Smooth muscle cell (in vitro differentiated cells): ENCODE data around the gene LYRM4. TPM values are rescaled to one million over a fixed set of nuclear protein-coding genes. Genes with fewer than 3 reads are reported as not detected.

Source experiments
- DNase-seq: peaks from one replicate; lab custom pipeline; 2025; ENCODE audit not compliant: unreplicated experiment; lab: John Stamatoyannopoulos, UW
- H2AFZ ChIP-seq: fragments of 200-600 bp; sonication (generic); 2 replicates; pipeline ENCODE4 v1.6.0; 2016; ENCODE audit warnings: antibody characterized with exemption, low read depth, mild to moderate bottlenecking
- H3F3A ChIP-seq: fragments of 200-600 bp; sonication (generic); 2 replicates; pipeline ENCODE4 v1.6.0; 2017; ENCODE audit warnings: antibody characterized with exemption, low read depth
- H3K27ac ChIP-seq: fragments of 200-600 bp; sonication (generic); 2 replicates; pipeline ENCODE4 v1.5.1; 2016; ENCODE audit warnings: low read depth, mild to moderate bottlenecking
- H3K27me3 ChIP-seq: fragments of 200-600 bp; sonication (generic); 2 replicates; pipeline ENCODE4 v1.6.1; 2016; ENCODE audit warnings: low read depth, mild to moderate bottlenecking
- H3K36me3 ChIP-seq: fragments of 200-600 bp; sonication (generic); 2 replicates; pipeline ENCODE4 v1.5.1; 2016; ENCODE audit warnings: low read depth
- H3K4me1 ChIP-seq: fragments of 200-600 bp; sonication (generic); 2 replicates; pipeline ENCODE4 v1.5.1; 2016; ENCODE audit warnings: low read depth
- H3K4me2 ChIP-seq: fragments of 200-600 bp; sonication (generic); 2 replicates; pipeline ENCODE4 v1.6.0; 2016; ENCODE audit warnings: mild to moderate bottlenecking
- H3K4me3 ChIP-seq: fragments of 200-600 bp; sonication (generic); 2 replicates; pipeline ENCODE4 v1.5.1; 2016; ENCODE audit warnings: mild to moderate bottlenecking
- H3K79me2 ChIP-seq: fragments of 200-600 bp; sonication (generic); 2 replicates; pipeline ENCODE4 v1.6.0; 2016; ENCODE audit warnings: low read depth, mild to moderate bottlenecking
- H3K9ac ChIP-seq: fragments of 200-600 bp; sonication (generic); 2 replicates; pipeline ENCODE4 v1.6.0; 2016; ENCODE audit warnings: low read depth
- H3K9me3 ChIP-seq: fragments of 200-600 bp; sonication (generic); replicated peaks from 2 replicates; pipeline ENCODE4 v1.5.1; 2016; ENCODE audit warnings: low read depth
- H4K20me1 ChIP-seq: fragments of 200-600 bp; sonication (generic); 2 replicates; pipeline ENCODE4 v1.6.0; 2016; ENCODE audit warnings: low read depth
- WGBS: methylation state at CpG from one replicate; pipeline ENCODE4 v1.1.7; 2016; ENCODE audit warnings: low lambda C conversion rate; 5-methylcytosine and 5-hydroxymethylcytosine counted together
- polyA plus RNA-seq: library from polyadenylated mRNA; unstranded; fragments of >200 nt; fragmentation: Nextera tagmentation; extraction: Ambion mirVana; gene quantifications from 2 replicates; pipeline ENCODE4 v1.2.1, GENCODE V29; 2016
- total RNA-seq: library from RNA; depleted of rRNA; stranded (reverse); fragments of >200 nt; gene quantifications from 2 replicates; pipeline ENCODE4 v1.2.3, GENCODE V29; 2014
- TF ChIP-seq, protein P1 (sequence below): fragments of 200-600 bp; sonication (generic); IDR thresholded peaks from 2 replicates; pipeline ENCODE4 v1.5.1; 2017; ENCODE audit warnings: borderline replicate concordance, mild to moderate bottlenecking, antibody characterized with exemption; ENCODE audit not compliant: insufficient read depth, poor library complexity, severe bottlenecking

LYRM4 gene
- total and polyA plus RNA-seq, 2 experiments from 2014 or later = 26.1 to 27.1 TPM

- H2AFZ ChIP-seq = no peak overlapping the region
- WGBS = 91% methylated on average over 9 of the region's 9 CpGs
- no peak overlapping the region for H3K27ac ChIP-seq
Measured at GRCh38 chr6:5248302-5249098, 12.2 kb downstream of the LYRM4 start.

GRCh38 chr6:5247201-5247600 lies 13.5 kb downstream of the LYRM4 start:
- H3K9ac ChIP-seq = no peak overlapping the region
- H3K27me3 ChIP-seq = no peaks in the 10 kb centered on the region
- no peaks in the 10 kb centered on the region for H3K9me3 ChIP-seq
- H3K27ac ChIP-seq = no peak overlapping the region
- no peak overlapping the region for H3K4me3 ChIP-seq
- DNase-seq = no peak
- TF ChIP-seq, protein P1, sequence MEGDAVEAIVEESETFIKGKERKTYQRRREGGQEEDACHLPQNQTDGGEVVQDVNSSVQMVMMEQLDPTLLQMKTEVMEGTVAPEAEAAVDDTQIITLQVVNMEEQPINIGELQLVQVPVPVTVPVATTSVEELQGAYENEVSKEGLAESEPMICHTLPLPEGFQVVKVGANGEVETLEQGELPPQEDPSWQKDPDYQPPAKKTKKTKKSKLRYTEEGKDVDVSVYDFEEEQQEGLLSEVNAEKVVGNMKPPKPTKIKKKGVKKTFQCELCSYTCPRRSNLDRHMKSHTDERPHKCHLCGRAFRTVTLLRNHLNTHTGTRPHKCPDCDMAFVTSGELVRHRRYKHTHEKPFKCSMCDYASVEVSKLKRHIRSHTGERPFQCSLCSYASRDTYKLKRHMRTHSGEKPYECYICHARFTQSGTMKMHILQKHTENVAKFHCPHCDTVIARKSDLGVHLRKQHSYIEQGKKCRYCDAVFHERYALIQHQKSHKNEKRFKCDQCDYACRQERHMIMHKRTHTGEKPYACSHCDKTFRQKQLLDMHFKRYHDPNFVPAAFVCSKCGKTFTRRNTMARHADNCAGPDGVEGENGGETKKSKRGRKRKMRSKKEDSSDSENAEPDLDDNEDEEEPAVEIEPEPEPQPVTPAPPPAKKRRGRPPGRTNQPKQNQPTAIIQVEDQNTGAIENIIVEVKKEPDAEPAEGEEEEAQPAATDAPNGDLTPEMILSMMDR = no peak
- peaks cover 22% of the 10 kb centered on the region for H3K79me2 ChIP-seq
- no peaks in the 10 kb centered on the region for H3K4me1 ChIP-seq
- no peaks in the 10 kb centered on the region for H3F3A ChIP-seq
- no peak overlapping the region for H2AFZ ChIP-seq
- no peak overlapping the region for H3K4me2 ChIP-seq
- no peaks in the 10 kb centered on the region for H3K36me3 ChIP-seq
- WGBS = 83% methylated on average over 2 of the region's 2 CpGs
- H4K20me1 ChIP-seq = peaks cover 36% of the 10 kb centered on the region

More at GRCh38 chr6:5248302-5249098, 12.2 kb downstream of the LYRM4 start:
- no peaks in the 10 kb centered on the region for H3K4me1 ChIP-seq
- DNase-seq = no peak
- H3K9ac ChIP-seq = no peak overlapping the region
- H3K4me2 ChIP-seq = no peak overlapping the region
- peaks cover 36% of the 10 kb centered on the region for H4K20me1 ChIP-seq
- H3F3A ChIP-seq = no peaks in the 10 kb centered on the region
- H3K9me3 ChIP-seq = no peaks in the 10 kb centered on the region
- no peaks in the 10 kb centered on the region for H3K36me3 ChIP-seq
- no peak overlapping the region for H3K4me3 ChIP-seq
- no peaks in the 10 kb centered on the region for H3K27me3 ChIP-seq
- peaks cover 22% of the 10 kb centered on the region for H3K79me2 ChIP-seq
- TF ChIP-seq, protein P1 = no peak

DNA sequence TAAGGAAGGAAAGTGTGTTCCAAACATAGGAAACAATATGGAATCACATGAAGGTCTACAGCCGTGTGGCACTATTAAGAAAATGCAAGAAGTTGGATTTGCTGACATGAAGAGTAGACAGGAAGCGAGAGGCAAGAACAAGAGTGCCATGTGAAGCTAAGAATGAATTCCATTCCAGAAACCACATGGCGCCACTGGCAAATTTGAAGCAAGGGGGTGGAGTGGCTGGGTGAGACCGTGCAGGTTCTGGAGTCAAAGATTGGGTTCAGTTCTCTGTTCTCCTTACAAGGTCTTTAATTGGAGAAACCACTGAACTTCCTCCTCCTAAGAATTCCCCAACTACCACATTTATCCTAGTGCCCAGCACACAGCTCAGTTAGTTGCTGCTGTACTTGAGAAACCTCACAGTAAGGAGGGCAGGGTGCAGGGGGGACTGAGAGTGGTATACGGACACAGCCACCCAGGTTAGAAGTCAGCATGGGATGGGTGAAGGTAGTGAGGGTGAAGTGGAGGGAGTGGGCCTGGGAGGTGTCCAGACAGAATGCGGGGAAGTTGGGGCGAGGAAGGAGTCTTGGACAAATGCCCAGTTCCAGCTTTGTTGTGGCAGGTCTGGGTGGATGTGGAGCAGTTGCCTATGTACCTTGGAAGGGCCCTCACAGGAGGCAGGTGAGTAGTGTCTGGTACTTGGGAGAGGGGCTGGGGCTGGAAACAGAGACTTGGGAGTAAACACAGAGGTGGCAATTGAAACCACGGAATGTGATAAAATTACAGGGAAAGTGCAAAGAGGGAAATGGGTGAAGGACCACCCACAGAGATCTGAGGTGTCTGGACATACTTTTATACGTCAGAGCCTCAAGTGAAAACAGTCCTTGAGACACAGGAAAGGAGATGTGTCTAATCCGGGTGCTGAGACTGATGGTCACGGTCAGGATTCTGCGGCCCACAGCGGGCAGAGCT lies 14.3 kb downstream of the LYRM4 start:
- no peaks in the 10 kb centered on the region for H3F3A ChIP-seq
- H3K4me3 ChIP-seq = no peak overlapping the region
- no peak overlapping the region for H2AFZ ChIP-seq
- no peak overlapping the region for H3K27ac ChIP-seq
- TF ChIP-seq, protein P1 = no peak
- H3K9me3 ChIP-seq = no peaks in the 10 kb centered on the region
- H3K4me2 ChIP-seq = no peak overlapping the region
- no peak overlapping the region for H3K9ac ChIP-seq
- H3K27me3 ChIP-seq = no peaks in the 10 kb centered on the region
- peaks cover 22% of the 10 kb centered on the region for H3K79me2 ChIP-seq
- no peaks in the 10 kb centered on the region for H3K36me3 ChIP-seq
- 87% methylated on average over 13 of the region's 13 CpGs for WGBS
- no peak for DNase-seq
- H3K4me1 ChIP-seq = no peaks in the 10 kb centered on the region
- H4K20me1 ChIP-seq = peaks cover 36% of the 10 kb centered on the region
